Brain pericyte (primary cell): Measurements from ENCODE around the gene PDE2A.

Source experiments
- DNase-seq: peaks from one replicate; pipeline ENCODE4 v3.0.0-alpha.2; 2012; ENCODE audit warnings: low read depth, low spot score

PDE2A gene

DNA sequence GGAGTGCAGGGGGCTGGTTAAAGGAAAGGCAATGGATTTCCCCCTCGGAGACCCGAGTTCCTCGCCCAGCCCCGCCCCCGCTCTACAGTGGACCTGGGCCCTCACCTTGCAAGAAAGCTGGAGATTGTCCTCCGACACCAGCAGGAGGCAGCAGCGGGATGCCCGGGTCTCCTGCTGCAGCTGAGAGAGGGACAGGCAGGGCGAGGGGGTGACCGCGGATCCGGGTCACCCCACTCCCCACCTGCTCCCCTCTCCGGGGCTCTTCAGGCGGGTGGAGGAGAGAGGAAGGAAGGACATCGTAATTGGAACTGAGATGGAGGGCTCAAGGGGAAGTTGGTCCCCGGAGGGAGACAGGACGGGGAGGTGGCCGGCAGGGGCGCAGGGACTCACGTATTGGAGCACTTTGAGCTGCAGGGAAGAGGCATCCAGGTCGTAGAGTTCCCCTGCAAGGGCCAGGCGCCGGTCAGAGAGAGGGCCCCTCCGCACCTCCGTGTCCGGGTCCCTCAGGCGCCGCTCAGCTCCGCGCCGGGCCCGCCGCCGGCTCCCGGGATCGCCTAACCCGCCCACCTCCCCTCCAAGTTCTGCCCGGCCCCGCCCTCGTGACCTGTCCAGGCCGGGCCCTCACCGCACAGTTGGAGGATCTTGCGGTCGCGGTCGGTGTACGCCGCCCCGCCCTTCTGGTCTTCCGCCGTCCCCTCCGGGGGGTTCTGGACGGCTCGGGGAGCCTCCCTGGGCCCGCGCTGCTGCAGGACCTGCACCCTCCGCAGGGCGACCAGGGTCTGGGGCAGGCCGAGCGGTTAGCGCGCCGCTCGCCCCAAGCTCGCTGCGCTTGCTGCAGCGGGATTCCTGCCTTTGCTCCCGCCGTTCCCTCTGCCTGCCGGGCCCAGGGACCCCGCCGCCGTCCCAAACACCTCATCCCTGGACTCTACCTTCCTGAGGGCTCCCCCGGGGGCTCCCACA lies 84.1 kb downstream of the PDE2A start:
- no peak for DNase-seq

- DNase-seq, result no peak
These were observed 85.5 kb downstream of the PDE2A start for GRCh38 chr11:72588421-72589410.

GRCh38 chr11:72587696-72588095 lies 86.5 kb downstream of the PDE2A start:
- no peak for DNase-seq

GRCh38 chr11:72586321-72587090 lies 87.7 kb downstream of the PDE2A start:
- no peak for DNase-seq

GRCh38 chr11:72585762-72586311 lies 88.4 kb downstream of the PDE2A start:
- no peak for DNase-seq

- no peak for DNase-seq
These were observed 89.2 kb downstream of the PDE2A start for GRCh38 chr11:72584939-72585597.

DNA sequence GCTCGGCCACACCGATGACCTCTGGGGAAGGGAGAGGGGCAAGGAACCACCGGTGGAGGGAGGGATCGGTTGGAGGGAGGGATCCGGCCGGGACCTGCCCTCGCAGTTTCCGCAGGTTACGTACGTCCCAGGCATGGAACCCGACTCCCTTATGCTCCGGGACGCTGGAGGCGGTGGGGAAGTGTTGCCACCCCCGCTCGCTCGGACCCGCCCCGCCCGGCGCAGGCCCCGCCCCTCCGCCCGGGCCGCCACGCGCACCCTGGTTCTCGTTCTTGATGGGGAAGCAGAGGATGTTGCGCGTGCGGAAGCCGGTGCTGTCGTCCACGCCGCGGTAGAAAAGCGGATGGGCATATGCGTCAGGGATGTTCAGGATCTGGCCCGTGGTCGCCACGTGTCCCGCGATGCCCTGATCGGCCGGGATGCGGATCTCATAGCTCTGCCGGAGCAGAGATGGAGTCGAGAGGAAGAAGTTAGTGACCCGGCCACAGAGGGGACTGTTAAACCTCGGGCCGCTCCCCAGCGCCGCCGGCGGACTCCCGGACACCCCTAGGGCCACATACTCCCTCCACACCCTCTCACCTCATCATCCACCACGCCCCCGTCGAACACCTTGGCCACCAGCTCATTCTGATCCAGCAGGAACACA lies 89.8 kb downstream of the PDE2A start:
- DNase-seq, result no peak

- no peak for DNase-seq
These were observed 90.5 kb downstream of the PDE2A start for GRCh38 chr11:72583616-72584292.

DNA sequence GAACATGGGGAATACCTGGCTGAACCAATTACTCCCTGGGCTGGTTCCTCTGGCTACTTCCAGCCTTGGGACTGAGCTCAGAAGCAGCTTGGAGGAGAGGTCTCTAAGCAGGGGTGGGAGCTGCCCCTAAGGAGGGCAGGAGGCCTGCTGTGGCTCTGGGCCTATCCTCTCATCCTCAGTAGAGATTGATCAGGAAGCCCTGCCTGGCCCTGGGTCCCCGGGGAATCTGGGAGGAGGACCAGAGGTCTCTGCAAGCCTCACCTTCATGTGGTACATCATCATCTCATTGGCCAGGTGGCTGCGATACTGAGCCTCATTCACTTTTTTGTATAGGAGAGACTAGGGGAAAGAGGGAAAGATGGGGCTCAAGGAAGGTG lies 91.1 kb downstream of the PDE2A start:
- no peak for DNase-seq

DNA sequence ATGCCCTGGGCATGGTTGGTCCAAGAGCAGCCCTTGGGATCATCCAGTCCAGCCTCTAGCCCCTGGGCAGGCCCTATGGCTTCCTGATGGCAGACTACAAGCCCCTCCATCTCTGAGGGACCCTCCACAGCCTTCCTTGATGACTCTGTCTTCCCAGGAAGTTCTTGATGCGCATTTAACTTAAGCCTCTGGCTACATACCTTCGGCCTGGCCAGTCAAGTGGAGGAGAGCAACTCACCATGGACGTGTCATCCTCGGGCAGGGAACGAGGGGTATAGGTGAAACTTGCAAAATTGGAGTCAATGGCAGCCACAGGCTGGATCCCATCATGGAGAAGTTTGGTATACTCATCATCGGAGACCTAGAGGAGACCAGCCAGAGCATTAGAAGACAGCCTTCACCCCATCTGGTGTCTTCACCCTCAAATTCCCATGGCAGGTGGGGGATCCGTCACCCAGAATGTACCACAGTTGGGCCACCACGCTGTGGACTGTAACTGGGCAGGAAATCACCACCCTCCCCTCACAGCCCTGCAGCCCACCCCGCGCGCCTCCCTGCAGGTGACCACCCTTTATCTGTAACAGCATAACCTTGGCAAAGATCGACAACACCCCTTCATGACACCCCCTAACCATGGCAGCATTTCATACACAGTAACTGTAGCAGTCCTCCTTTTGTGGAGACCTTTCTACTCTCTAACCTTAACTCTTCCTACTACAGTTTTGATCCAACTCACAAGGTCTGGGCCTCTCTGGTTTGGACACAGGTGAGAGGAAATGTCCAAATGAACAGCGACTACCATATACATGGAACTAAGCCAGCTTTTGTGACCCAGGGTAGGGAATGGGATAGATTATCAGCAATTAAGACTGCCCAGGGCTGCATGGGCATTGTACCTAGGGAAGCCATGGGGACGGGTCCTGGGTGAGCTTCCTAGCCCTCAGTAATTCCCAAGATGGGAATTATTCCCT lies 91.7 kb downstream of the PDE2A start:
- no peak for DNase-seq

- no peak for DNase-seq
These were observed 93.2 kb downstream of the PDE2A start for GRCh38 chr11:72581067-72581466.

DNA sequence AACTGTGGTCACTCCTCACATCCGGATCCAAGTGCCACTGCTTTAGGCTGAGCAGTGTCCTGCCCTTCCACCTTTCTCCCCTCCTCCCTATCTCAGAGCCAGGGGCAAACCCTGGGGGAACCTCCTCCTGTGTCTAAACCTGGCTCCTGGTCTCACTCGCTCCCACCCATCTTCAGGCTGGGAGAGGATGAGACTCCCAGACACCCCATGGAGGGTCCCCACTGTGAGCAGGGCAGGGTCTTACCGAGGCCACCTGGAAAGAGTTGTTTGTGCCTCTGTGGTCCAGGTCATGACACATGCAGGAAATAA lies 93.6 kb downstream of the PDE2A start:
- DNase-seq, result no peak

DNA sequence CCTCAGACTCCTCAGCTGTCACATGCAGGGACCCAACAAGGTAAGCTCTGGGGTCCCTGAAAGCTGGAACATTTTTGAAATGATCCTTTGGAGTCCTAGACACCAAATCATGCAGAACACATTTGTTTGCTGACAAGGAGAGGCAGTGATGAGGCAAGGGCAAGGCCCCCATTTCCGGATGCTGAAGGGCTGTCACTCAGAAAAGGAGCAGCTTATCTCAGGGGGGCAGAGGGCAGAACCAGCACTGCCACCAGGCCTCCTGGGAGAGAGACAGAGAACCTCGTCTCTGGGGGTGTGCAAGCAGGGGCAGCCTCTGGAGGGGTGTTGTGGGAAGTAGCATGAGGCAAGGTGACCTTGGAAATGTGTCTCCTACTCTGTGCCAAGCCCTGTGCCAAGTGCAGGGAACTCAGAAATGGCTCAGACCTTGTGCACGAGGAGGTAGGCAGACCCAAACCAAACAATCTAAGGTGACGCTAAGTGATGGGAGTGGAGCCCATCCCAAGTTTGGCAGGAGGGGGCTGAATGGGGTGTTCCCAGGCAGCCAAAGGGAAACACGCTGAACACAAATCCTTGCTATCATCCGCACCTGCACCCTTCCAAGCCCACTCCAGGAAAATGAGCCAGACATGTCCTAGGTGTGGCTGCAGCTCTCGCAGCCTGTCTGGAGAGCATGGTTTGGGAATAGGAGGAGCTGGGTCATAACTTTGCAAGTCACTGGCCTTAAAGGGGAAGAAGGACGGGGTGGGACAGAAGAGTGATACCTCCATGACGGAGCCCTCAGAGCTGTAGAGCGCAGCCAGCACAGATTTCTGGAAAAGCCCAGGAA lies 94.2 kb downstream of the PDE2A start:
- DNase-seq, result no peak

DNA sequence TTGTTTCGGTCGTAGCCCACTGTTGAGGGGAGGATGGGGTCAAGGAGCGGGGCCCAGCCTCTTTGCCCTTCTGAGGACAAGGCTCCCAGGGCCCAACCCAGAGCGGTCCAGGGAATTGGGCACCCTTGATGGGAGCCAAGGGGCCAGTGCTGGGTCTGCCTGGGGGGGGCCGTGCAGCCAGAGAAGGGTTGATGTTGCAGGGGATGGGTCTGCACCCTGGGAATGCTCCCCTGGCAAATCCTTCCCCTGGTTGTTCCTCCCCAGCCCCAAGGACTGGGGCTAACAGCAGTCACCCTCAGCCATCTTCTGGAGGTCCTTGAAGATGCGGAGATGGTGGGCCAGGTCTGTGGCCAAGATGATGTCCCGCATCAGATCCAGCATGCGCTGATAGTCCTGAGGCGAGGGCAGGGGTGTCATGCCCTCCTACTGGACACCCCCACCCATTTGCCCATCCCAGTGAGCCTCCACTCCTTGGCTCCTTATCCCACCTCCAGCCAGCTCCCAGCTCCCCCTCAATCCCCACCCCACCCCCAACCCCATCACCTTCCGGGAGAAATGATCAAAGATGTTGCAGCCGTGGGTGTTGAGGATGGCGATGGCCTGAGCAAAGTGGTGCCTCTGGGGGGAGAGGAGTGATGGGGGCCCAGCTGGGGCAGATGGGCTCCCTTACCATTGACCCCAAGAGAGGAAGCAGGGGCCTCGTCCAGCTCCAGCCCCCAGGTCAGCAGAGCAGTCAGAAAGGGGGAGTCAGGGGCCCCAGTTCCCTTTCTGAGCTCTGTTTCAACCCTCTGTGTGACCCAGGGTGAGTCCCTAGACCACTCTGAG lies 95.0 kb downstream of the PDE2A start:
- no peak for DNase-seq

DNA sequence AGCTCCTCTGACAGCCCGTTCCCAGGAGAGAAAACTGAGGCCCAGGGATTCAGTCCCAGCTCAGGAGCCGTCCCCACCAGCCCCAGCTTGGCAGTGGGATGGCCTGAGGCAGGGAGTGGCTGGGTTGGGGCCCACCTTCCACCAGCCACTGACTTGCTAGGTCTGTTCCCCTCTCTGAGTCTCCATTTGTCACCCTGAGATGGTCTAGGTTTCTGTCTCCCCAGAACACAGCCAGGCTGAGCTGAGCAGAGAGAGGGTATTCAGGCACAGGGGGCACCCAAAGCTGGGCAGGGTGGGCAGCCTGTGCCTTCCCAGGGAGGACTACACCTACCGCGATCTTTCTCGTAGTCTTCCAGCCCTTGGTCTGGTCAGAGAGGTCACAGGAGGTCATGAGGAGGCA lies 95.7 kb downstream of the PDE2A start:
- no peak for DNase-seq

DNA sequence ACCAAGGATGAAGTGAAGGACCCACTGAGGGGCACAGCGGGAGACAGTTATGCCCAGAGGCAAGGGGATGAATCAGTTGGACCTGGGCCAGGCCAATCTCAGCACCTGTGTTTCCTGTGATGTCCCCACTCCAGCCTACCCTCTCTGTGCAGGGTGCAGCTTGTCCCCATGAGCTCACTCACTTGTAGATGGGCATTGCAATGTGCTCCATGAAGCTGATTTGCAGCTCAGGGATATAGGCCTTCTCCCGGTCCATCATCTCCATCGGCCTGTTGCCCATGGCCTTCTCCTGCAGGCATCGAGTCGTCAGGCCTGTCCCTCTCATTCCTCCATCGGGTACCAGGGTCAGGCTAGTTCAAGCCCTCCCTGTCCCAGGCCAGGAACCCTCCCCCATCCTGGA lies 96.2 kb downstream of the PDE2A start:
- no peak for DNase-seq

DNA sequence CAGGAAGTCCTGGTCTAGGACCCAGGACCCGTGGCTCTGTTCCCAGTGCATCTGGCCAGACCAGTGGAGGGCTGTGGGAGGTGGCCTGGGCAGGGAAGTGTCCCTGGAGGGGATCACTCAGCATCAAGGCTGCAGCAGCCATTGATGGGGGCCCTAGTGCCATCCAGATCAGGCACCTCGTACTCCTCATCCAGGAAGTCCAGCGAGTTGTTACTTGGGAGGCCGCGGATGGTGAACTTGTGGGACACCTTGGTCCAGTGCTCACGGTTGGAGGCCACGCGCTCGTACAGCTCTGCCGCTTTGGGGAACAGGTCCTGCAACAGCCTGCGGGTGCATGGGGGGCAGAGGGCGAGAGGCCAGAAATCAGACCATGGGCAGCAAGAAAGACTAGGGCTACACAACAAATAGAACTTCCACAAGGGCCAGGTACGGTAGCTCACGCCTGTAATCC lies 96.9 kb downstream of the PDE2A start:
- no peak for DNase-seq
